Effector memory CD8-positive, alpha-beta T cell (primary cell): ENCODE measurements around the gene ZNF407.

ENCODE experiments used
- ATAC-seq: fragments of 150-1000 bp; cut with Tn5 transposase; replicated peaks from 2 replicates; pipeline ENCODE4 v1.10.0; 2021; ENCODE audit warnings: mild to moderate bottlenecking, moderate library complexity
- DNase-seq, 3 experiments: peaks; one replicate each; pipeline ENCODE4 v3.0.0; 2021
- H3K27ac Mint-ChIP-seq, 2 donors: one replicate each; pipeline ENCODE4 v1.8.0; 2022; ENCODE audit warnings: mild to moderate bottlenecking in 2 of 2, mixed read lengths in 2 of 2, moderate library complexity in 2 of 2
- H3K27me3 Mint-ChIP-seq, 2 donors: one replicate each; pipeline ENCODE4 v1.8.0; 2022; ENCODE audit warnings: mixed read lengths in 2 of 2
- H3K36me3 Mint-ChIP-seq: one replicate; pipeline ENCODE4 v1.8.0; 2022; ENCODE audit warnings: mild to moderate bottlenecking, moderate library complexity, mixed read lengths; ENCODE audit not compliant: insufficient read depth
- H3K4me1 Mint-ChIP-seq, 2 donors: one replicate each; pipeline ENCODE4 v1.8.0; 2022; ENCODE audit warnings: low read depth in 2 of 2, mixed read lengths in 2 of 2
- H3K4me3 Mint-ChIP-seq, 2 donors: one replicate each; pipeline ENCODE4 v1.8.0; 2022; ENCODE audit warnings: mild to moderate bottlenecking in 2 of 2, mixed read lengths in 2 of 2, moderate library complexity in 2 of 2
- H3K9me3 Mint-ChIP-seq, 2 donors: one replicate each; pipeline ENCODE4 v1.8.0; 2022; ENCODE audit warnings: mixed read lengths in 2 of 2

ZNF407 gene

DNA sequence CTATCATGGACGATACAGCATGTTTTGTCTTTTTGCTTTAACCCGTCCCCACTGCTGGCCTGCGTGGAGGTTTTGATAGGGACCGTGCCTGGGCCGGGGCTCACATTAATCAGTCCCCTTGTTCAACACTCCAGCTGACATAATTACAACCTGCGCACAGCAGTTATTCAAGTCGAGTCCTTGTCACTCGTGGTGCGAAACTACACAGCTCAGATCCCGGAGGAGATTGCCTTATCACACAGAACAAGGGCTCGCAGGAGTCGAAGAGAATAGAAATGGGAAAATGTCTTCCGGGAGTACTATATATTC is 304.4 kb downstream of the ZNF407 start:
- Mint-ChIP-seq H3K4me3 (no peak overlapping the region), H3K4me1 (peaks cover 5 to 9% of the 10 kb centered on the region in 2 donors), H3K9me3 (no peaks in the 10 kb centered on the region), H3K36me3 (peaks cover 4% of the 10 kb centered on the region), H3K27ac (peak overlapping the region in 1 of 2 donors; percentile 23), H3K27me3 (no peaks in the 10 kb centered on the region)
- no peak for ATAC-seq
- DNase-seq, result no peak

DNA sequence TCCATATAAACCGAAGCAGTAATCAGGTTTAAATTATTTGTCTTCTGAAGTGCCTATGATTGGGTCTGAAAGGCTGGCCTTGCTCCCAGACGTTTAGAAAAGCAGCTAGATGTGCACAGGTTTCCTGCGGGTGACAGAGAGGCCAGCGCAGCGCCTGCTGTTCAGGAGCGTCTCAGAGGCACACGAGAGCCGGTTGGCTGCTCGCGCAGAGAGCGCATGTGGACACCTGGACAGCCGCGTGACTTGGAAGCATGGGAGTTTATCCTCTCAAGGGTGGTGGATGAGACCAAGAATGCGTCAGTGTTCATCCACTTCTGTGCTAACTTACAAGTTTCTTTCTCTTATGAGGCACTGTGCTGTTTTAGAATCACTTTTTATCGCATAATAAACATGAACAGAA is 307.6 kb downstream of the ZNF407 start:
- DNase-seq (no peak), ATAC-seq (no peak)
- H3K36me3 Mint-ChIP-seq, result peaks cover 4% of the 10 kb centered on the region
- no peak overlapping the region for H3K4me3 Mint-ChIP-seq
- no peak overlapping the region for H3K27ac Mint-ChIP-seq
- peaks cover 0 to 5% of the 10 kb centered on the region in 2 donors for H3K4me1 Mint-ChIP-seq
- H3K9me3 Mint-ChIP-seq, result no peaks in the 10 kb centered on the region
- H3K27me3 Mint-ChIP-seq, result no peaks in the 10 kb centered on the region

DNA sequence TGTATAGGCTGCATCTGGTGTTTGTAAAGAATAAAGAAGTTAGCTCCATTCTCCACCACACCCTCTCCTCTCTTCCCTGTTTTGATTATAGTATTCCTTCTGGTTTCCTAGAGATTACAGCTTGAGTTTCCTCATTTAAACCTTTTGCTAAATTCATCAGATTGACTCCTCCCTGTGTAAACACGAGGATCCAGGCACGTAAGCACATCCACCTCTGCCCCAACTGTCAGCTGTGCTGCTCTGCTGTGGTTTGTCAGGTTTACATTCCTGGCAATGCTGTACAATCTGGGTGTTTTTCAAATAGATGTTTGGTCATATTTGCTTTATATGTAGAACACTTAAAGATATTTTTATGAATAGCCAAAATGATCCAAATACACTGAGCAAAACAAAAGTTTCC is 308.5 kb downstream of the ZNF407 start:
- Mint-ChIP-seq H3K36me3 (peaks cover 4% of the 10 kb centered on the region), H3K27ac (no peak overlapping the region), H3K4me1 (peaks cover 2 to 5% of the 10 kb centered on the region in 2 donors), H3K9me3 (no peaks in the 10 kb centered on the region), H3K27me3 (no peaks in the 10 kb centered on the region), H3K4me3 (no peak overlapping the region)
- no peak for ATAC-seq
- DNase-seq, result no peak

DNA sequence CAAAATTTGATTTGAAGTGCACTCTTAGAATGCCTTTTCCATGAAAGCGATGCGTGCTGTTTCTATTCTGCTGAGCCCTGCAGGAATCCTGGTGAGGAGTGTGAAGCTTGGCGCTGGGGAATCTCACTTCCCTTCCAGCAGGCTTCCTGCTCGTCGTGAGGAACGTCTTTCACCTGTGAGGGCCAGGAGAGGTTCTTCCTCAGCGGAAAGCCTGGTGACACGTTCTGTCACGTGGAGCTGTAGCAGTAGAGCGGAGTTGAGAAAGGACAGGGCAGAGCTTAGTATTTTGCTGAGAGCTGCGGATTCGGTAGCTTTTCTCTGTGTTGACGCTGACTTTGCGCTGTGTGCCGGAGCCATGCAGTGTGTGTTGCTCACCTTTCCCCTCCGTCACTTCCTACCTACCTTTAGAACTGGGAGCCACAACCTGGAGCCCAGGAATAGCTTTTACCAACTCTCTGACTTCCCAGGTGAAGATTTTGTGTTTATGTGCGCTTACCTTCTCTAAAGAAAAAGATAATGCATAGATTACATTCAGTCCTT is 316.5 kb downstream of the ZNF407 start:
- Mint-ChIP-seq H3K27me3 (no peaks in the 10 kb centered on the region), H3K4me1 (peaks cover 0 to 5% of the 10 kb centered on the region in 2 donors), H3K27ac (peak overlapping the region in 1 of 2 donors; percentile 5), H3K4me3 (no peak overlapping the region), H3K9me3 (no peaks in the 10 kb centered on the region), H3K36me3 (no peaks in the 10 kb centered on the region)
- DNase-seq, result no peak
- no peak for ATAC-seq

DNA sequence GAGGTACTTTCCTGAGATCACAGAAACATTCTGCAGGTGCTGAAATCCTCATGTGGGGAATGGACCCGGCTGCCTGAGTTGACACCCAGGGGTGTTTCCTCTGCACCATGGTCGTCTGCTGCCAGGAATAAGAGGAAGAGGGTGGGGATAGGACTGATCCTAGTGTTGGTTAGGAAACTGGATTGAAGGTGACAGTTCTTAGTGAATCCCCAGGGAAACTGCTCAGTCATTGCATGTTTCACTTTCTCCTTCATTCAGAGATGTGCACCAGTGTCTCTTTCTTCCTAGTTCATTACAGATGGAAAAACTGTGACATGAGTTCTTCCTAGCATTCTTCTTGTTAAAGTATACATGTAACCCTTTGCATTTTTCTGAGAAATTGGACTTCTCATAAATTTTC is 317.0 kb downstream of the ZNF407 start:
- ATAC-seq (no peak), DNase-seq (no peak)
- Mint-ChIP-seq H3K36me3 (peaks cover 2% of the 10 kb centered on the region), H3K27ac (peak overlapping the region in 1 of 2 donors; percentile 5), H3K4me3 (no peak overlapping the region), H3K9me3 (no peaks in the 10 kb centered on the region), H3K4me1 (peaks cover 0 to 5% of the 10 kb centered on the region in 2 donors), H3K27me3 (no peaks in the 10 kb centered on the region)

DNA sequence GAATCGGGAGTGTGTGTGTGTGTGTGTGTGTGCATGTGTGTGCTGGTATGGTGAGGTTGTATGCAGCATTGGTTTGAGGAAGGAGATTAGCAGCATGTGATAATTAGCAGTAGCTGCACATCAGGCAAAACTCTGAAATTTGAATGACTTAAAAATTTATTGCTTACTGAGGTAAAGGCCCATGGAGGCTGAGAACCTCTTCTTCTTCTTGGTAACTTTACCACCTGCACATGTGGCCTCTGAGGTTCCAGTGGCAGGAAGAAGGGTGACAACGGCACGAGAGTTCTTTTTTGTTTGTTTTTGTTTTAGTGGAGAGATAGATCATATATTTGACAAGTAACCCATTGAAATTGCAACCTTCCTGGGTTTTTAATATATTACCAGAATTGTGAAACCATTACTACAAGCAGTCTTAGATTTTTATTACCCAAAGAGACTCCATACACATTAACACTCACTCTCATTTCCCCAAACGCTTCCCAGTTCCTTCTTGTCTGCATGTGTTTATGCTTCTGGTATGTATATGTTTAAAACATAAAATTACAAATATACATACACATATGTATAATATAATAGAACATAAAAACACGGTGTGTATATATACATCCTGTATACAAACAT is 319.2 kb downstream of the ZNF407 start:
- no peak overlapping the region for H3K4me3 Mint-ChIP-seq
- no peaks in the 10 kb centered on the region for H3K9me3 Mint-ChIP-seq
- no peak for DNase-seq

DNA sequence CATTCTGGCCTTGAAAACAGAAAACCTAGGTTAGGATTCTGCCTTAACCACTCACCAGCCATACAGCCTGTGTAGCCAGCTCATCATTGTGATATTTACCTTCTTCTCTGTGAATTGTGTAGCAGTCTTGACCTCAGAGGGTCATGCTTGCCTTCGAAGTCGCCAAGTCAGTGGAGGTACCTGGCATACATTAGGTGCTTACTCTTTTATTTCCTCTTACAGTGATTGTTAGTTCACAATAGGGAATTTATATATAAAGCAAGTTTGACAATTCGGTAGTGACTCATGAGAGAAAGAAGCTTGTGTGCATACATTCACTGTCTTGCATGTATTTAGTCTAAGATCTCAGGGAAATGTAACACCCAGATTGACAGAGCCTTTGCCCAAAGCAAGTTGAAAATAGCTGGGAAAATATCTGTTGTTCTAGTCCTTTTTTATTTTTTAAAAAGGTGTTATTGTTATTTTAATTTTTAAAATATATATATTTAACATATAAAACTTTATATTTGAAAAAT is 320.7 kb downstream of the ZNF407 start:
- H3K36me3 Mint-ChIP-seq, result peaks cover 3% of the 10 kb centered on the region
- no peak overlapping the region for H3K27ac Mint-ChIP-seq
- no peaks in the 10 kb centered on the region for H3K4me1 Mint-ChIP-seq
- H3K9me3 Mint-ChIP-seq, result no peaks in the 10 kb centered on the region
- ATAC-seq, result no peak
- H3K4me3 Mint-ChIP-seq, result no peak overlapping the region
- H3K27me3 Mint-ChIP-seq, result no peaks in the 10 kb centered on the region
- DNase-seq, result no peak

More for the DNA sequence above, 319.2 kb downstream of the ZNF407 start:
- no peaks in the 10 kb centered on the region for H3K4me1 Mint-ChIP-seq
- ATAC-seq, result peak; percentile 33
- H3K27ac Mint-ChIP-seq, result no peak overlapping the region
- H3K27me3 Mint-ChIP-seq, result no peaks in the 10 kb centered on the region
- H3K36me3 Mint-ChIP-seq, result peaks cover 3% of the 10 kb centered on the region

DNA sequence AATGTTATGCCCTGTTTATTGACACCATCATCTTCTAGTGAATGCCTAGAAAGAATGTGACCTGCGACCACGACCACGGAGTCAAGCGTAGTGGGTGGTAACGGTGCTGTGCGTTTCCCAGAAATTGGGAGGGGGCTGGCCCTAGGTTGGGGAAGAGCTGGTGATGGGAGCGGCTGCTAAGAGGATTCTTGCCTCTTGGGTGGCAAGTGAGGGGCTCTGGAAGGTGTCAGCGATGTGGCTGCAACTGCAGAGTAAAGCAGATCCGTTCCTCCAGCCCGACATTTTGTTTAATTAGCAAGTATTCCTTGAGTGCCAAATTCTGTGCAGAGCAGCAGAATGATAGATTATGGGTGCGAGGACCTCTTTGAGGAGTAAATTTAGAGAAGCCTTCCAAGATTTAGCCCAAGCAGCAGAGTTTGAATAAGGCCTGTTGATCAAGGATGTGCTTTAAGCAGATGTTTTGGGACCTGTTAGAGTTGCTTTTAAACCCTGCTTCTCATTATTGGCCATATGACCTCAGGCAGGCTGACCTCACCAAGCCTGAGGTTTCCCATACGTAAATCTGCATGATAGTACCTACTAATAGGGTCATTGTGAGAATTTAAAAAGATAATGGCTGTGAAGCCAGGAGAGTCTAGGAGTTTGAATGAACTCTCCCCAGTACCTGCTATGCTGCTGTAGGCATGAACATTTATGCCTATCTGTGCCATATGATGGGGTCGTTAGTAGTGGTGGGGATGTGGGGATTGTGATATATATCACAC is 323.6 kb downstream of the ZNF407 start:
- H3K4me3 Mint-ChIP-seq, result no peak overlapping the region
- H3K27ac Mint-ChIP-seq, result no peak overlapping the region
- no peaks in the 10 kb centered on the region for H3K27me3 Mint-ChIP-seq
- no peaks in the 10 kb centered on the region for H3K9me3 Mint-ChIP-seq
- H3K4me1 Mint-ChIP-seq, result no peaks in the 10 kb centered on the region
- peaks cover 3% of the 10 kb centered on the region for H3K36me3 Mint-ChIP-seq
- DNase-seq (no peak), ATAC-seq (no peak)

DNA sequence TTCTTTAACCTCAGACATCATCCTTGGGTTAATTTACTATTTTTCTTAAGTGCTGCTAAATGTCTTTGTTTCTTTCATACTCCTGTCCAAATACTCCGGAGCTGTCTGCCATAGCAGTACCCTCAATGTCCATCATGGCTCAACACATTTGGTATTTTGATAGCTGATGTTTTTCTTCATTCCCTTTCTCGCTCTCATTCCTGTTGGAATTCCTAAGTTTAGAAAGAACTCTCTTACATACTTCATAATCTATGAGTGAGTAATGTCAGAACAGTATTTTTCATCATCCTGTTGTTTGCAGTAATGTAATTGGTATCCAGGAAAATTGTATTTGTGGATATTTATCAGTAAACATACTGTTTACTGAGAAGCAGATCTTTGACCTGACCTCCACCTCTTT is 328.4 kb downstream of the ZNF407 start:
- H3K4me3 Mint-ChIP-seq, result no peak overlapping the region
- no peaks in the 10 kb centered on the region for H3K9me3 Mint-ChIP-seq
- H3K4me1 Mint-ChIP-seq, result no peaks in the 10 kb centered on the region
- H3K27ac Mint-ChIP-seq, result no peak overlapping the region
- no peak for ATAC-seq
- no peaks in the 10 kb centered on the region for H3K36me3 Mint-ChIP-seq
- no peak for DNase-seq
- H3K27me3 Mint-ChIP-seq, result no peaks in the 10 kb centered on the region

DNA sequence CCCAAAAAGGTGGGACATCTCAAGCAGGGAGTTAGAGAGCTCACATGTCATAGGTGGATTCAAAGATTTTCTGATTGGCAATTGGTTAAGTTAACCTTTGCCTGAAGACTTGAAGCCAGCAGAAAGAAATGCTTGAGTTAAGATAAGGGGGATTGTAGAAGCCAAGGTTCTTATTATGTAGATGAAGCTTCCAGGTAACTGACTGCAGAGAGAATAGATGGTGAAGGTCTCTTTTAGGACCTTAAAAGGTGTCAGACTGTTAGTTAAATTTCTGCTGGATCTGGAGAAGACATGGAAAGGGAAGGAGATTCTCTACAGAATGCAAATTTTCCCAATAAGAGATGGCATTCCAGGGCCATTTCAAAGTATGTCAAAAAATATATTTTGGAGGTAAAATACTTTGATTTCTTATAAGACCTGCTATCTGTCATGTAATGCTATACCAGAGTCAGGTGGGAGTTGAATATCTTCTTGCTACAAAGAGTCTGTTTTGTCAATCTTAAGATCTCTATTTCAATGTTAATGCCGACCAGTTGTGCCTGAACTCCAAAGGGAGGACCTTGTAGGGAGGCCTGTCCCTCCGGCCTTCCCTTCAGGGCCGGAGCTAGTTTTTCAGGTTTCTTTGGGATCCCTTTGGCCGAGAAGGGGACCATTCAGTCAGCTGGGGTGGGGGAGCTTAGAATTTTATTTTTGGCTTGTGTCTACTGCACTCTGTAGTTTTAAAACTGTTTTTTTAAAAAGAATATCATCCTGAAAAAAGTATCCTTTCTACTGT is 330.7 kb downstream of the ZNF407 start:
- ATAC-seq (no peak), DNase-seq (no peak)
- Mint-ChIP-seq H3K4me1 (no peaks in the 10 kb centered on the region), H3K4me3 (no peak overlapping the region), H3K9me3 (no peaks in the 10 kb centered on the region), H3K27me3 (no peaks in the 10 kb centered on the region), H3K36me3 (no peaks in the 10 kb centered on the region), H3K27ac (no peak overlapping the region)

DNA sequence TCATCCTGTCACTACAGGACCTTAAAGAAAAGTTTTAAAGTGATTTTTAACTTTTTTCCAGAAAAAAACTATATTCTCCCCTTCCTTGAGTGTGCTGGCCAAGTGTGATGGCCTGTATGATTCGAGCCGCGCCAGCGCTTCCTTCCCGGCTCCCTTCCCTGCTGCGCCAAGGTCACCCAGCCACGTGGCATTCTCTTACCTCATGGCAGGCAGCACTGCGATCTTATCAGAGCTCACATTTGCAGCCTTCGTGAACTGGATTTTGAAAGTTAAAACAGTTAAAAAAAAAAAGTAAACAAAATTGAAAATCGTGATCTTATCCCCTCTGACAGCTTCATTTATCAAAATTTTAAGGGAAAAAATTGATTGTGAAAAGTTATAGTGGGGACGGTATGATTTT is 331.4 kb downstream of the ZNF407 start:
- Mint-ChIP-seq H3K27ac (no peak overlapping the region), H3K9me3 (no peaks in the 10 kb centered on the region)
- ATAC-seq, result no peak

DNA sequence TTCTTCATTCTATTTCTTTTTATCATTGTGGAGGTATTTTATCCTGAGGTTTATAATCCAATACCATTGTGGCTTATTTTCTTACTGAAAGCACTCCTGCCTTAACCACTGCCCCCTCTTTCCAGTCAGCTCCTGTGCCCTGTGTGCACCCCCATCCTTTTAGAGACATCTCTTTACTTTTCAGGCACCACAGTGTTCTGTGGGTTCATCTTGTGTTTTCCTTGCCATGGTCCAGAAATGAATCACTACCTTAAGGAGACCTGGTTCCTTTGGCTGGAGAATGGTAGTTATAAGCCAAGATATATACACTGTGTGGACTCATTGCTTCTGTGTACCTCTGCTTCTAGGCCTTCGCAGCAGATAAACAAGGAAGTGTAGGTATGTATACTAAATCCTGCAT is 332.9 kb downstream of the ZNF407 start:
- no peak for DNase-seq
- no peaks in the 10 kb centered on the region for H3K36me3 Mint-ChIP-seq
- H3K9me3 Mint-ChIP-seq, result no peaks in the 10 kb centered on the region
- H3K27ac Mint-ChIP-seq, result no peak overlapping the region
- no peak for ATAC-seq
- H3K27me3 Mint-ChIP-seq, result no peaks in the 10 kb centered on the region
- no peak overlapping the region for H3K4me3 Mint-ChIP-seq
- no peaks in the 10 kb centered on the region for H3K4me1 Mint-ChIP-seq

More for the DNA sequence above, 331.4 kb downstream of the ZNF407 start:
- Mint-ChIP-seq H3K27me3 (no peaks in the 10 kb centered on the region), H3K4me3 (no peak overlapping the region), H3K36me3 (no peaks in the 10 kb centered on the region), H3K4me1 (no peaks in the 10 kb centered on the region)
- no peak for DNase-seq

DNA sequence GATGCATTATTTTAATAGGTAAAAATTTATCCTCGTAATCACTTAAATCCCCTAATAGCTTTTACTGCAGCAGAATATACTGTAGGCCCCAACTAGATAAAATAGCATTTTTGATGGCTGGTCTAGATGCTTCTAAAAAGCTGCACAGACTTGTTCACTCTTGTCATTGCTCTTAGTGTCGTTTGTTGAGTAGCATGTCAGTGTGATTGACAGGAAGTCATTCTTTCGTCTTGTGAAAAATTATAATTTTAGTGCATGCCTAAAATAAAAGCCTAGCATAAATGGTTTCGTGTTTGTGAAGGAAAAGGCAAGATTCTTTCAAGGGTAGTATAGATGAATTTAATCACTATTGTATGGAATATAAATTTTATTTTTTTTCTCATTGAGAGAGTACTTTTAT is 336.3 kb downstream of the ZNF407 start:
- Mint-ChIP-seq H3K27ac (no peak overlapping the region), H3K27me3 (no peaks in the 10 kb centered on the region), H3K9me3 (no peaks in the 10 kb centered on the region)

More for the DNA sequence above, 336.3 kb downstream of the ZNF407 start:
- H3K4me1 Mint-ChIP-seq, result no peaks in the 10 kb centered on the region
- H3K36me3 Mint-ChIP-seq, result no peaks in the 10 kb centered on the region
- DNase-seq (no peak), ATAC-seq (no peak)
- no peak overlapping the region for H3K4me3 Mint-ChIP-seq
